PC-3 (cell line): ENCODE results near the gene NHP2. TPM values are rescaled to one million over a fixed set of nuclear protein-coding genes. Genes with fewer than 3 reads are reported as not detected.

ENCODE experiments used
- ATAC-seq: fragments of 200-7000 bp; cut with Tn5 transposase; 2 replicates; pipeline ENCODE4 v1.9.1; 2020; ENCODE audit warnings: mild to moderate bottlenecking, moderate library complexity
- BruUV-seq: library from RNA; stranded (reverse); fragments of 400-500 nt; replicated peaks from 2 replicates; lab custom pipeline; 2021; lab: Mats Ljungman, UMichigan
- CTCF ChIA-PET: fragments of 300-600 bp; sonication (Branson Sonifier 250); formaldehyde crosslinking; loops from one replicate; lab custom pipeline; 2022; ENCODE audit warnings: antibody characterized with exemption; lab: Charles Lee
- POLR2A ChIA-PET: fragments of 300-600 bp; sonication (Branson Sonifier 250); formaldehyde crosslinking; loops from one replicate; lab custom pipeline; 2022; ENCODE audit warnings: antibody characterized with exemption; ENCODE audit not compliant: unreplicated experiment; lab: Charles Lee
- DNase-seq: peaks from one replicate; pipeline ENCODE4 v3.0.0-alpha.2; 2015
- H2AFZ ChIP-seq: fragments of 300-600 bp; sonication (generic); 2 replicates; pipeline ENCODE4 v1.6.0; 2016; ENCODE audit warnings: antibody characterized with exemption, low read length
- H3F3A ChIP-seq: fragments of 300-600 bp; sonication (generic); one replicate; pipeline ENCODE4 v1.6.0; 2017; ENCODE audit warnings: antibody characterized with exemption, low read length, control low read depth, mild to moderate bottlenecking; ENCODE audit not compliant: unreplicated experiment
- H3K27ac ChIP-seq: fragments of 300-600 bp; sonication (generic); 2 replicates; pipeline ENCODE4 v1.5.1; 2016; ENCODE audit warnings: mild to moderate bottlenecking, low read length
- H3K27me3 ChIP-seq: fragments of 300-600 bp; sonication (generic); 2 replicates; pipeline ENCODE4 v1.6.1; 2016; ENCODE audit warnings: low read length, mixed read lengths
- H3K36me3 ChIP-seq: fragments of 300-600 bp; sonication (generic); 2 replicates; pipeline ENCODE4 v1.6.1; 2016; ENCODE audit warnings: low read depth, mixed run types, low read length, mixed read lengths
- H3K4me1 ChIP-seq: fragments of 300-600 bp; sonication (generic); 2 replicates; pipeline ENCODE4 v1.5.1; 2016; ENCODE audit warnings: low read length; ENCODE audit not compliant: insufficient read depth
- H3K4me2 ChIP-seq: fragments of 300-600 bp; sonication (generic); 2 replicates; pipeline ENCODE4 v1.6.0; 2016; ENCODE audit warnings: low read length
- H3K4me3 ChIP-seq: fragments of 300-600 bp; sonication (generic); 2 replicates; pipeline ENCODE4 v1.5.1; 2016; ENCODE audit warnings: mild to moderate bottlenecking, low read length, mixed read lengths
- H3K79me2 ChIP-seq: fragments of 300-600 bp; sonication (generic); 2 replicates; pipeline ENCODE4 v1.6.1; 2017; ENCODE audit warnings: low read length, mixed read lengths
- H3K9ac ChIP-seq: fragments of 300-600 bp; sonication (generic); 2 replicates; pipeline ENCODE4 v1.6.0; 2016; ENCODE audit warnings: mild to moderate bottlenecking, low read length
- H3K9me2 ChIP-seq: fragments of 300-600 bp; sonication (generic); replicated peaks from 2 replicates; pipeline ENCODE4 v1.6.1; 2016; ENCODE audit warnings: mixed run types, low read length, mixed read lengths
- H3K9me3 ChIP-seq: fragments of 300-600 bp; sonication (generic); 2 replicates; pipeline ENCODE4 v1.6.1; 2016; ENCODE audit warnings: low read length, mixed read lengths
- H4K20me1 ChIP-seq: fragments of 300-600 bp; sonication (generic); 2 replicates; pipeline ENCODE4 v1.6.1; 2016; ENCODE audit warnings: low read length, mixed read lengths
- EZH2 ChIP-seq: fragments of 300-600 bp; sonication (generic); IDR thresholded peaks from one replicate; pipeline ENCODE4 v1.6.1; 2017; ENCODE audit warnings: antibody characterized with exemption, mild to moderate bottlenecking, low read length; ENCODE audit not compliant: unreplicated experiment
- EZH2phosphoT487 ChIP-seq: fragments of 300-600 bp; sonication (generic); IDR thresholded peaks from 2 replicates; pipeline ENCODE4 v1.6.1; 2018; ENCODE audit warnings: mild to moderate bottlenecking, antibody characterized with exemption, low read length, borderline replicate concordance
- intact Hi-C: fragments of 100-400 bp; cut with micrococcal nuclease; formaldehyde crosslinking; loops from 2 replicates; pipeline ENCODE4 v1.9.0; 2023
- total RNA-seq: library from RNA; depleted of rRNA; stranded (reverse); fragments of >200 nt; gene quantifications from 2 replicates; pipeline ENCODE4 v1.2.3, GENCODE V29; 2014
- TF ChIP-seq, protein P1 (sequence below): fragments of 300-600 bp; sonication (generic); conservative IDR thresholded peaks from 2 replicates; pipeline ENCODE4 v1.5.1; 2017; ENCODE audit warnings: antibody characterized with exemption, low read depth, mild to moderate bottlenecking, low read length

NHP2 gene
- total RNA-seq, 1 experiment from 2014 or later, result 649 TPM

DNA sequence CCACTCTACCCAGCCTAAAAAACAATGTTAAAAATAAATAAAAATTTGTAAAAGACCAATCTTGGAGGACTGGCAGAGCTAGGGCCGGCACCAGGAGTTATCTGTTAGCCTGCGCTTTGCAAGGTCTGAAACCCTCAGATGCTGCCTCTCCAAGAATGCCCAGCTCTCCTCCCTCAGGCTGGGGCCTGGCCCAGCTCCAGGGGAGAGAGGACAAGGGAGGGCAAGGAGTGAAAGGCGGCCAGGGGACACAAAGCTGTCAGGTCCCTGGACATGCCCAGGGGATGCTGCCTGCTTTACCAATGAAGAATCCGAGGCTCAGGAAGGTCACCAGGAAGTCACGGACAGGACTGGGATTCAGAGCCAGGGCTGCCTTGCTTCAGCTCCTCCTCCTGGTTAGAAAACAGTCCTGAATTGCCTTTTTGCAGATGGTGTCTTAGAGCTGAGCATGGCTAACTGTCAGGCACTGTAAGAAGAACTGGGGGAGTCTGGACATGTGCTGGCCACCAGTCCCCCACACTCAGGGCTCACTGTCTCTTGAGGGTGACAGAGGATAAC, 45.9 kb downstream of the NHP2 start:
- H3K9me3 ChIP-seq, result no peaks in the 10 kb centered on the region
- CTCF ChIA-PET, result no interaction called here
- BruUV-seq, result no TSS peak
- no peak overlapping the region for H3K4me3 ChIP-seq
- H3K9me2 ChIP-seq, result no peaks in the 10 kb centered on the region
- no peak overlapping the region for H3K27ac ChIP-seq
- no peak overlapping the region for H3K9ac ChIP-seq
- intact Hi-C loops, result no loop called here
- H3K4me1 ChIP-seq, result peaks cover 7% of the 10 kb centered on the region; the same call in 1 of the 2 replicates
- no peak overlapping the region for H3K4me2 ChIP-seq
- TF ChIP-seq EZH2phosphoT487 (no peak), EZH2 (no peak)
- TF ChIP-seq, protein P1, sequence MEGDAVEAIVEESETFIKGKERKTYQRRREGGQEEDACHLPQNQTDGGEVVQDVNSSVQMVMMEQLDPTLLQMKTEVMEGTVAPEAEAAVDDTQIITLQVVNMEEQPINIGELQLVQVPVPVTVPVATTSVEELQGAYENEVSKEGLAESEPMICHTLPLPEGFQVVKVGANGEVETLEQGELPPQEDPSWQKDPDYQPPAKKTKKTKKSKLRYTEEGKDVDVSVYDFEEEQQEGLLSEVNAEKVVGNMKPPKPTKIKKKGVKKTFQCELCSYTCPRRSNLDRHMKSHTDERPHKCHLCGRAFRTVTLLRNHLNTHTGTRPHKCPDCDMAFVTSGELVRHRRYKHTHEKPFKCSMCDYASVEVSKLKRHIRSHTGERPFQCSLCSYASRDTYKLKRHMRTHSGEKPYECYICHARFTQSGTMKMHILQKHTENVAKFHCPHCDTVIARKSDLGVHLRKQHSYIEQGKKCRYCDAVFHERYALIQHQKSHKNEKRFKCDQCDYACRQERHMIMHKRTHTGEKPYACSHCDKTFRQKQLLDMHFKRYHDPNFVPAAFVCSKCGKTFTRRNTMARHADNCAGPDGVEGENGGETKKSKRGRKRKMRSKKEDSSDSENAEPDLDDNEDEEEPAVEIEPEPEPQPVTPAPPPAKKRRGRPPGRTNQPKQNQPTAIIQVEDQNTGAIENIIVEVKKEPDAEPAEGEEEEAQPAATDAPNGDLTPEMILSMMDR, result no peak
- ATAC-seq (no peak), DNase-seq (no peak)
- H4K20me1 ChIP-seq, result no peaks in the 10 kb centered on the region
- H3K27me3 ChIP-seq, result peaks cover 14% of the 10 kb centered on the region
- no peaks in the 10 kb centered on the region for H3K36me3 ChIP-seq
- no peak overlapping the region for H2AFZ ChIP-seq
- POLR2A ChIA-PET, result no interaction called here
- H3F3A ChIP-seq, result no peaks in the 10 kb centered on the region
- no peaks in the 10 kb centered on the region for H3K79me2 ChIP-seq

DNA sequence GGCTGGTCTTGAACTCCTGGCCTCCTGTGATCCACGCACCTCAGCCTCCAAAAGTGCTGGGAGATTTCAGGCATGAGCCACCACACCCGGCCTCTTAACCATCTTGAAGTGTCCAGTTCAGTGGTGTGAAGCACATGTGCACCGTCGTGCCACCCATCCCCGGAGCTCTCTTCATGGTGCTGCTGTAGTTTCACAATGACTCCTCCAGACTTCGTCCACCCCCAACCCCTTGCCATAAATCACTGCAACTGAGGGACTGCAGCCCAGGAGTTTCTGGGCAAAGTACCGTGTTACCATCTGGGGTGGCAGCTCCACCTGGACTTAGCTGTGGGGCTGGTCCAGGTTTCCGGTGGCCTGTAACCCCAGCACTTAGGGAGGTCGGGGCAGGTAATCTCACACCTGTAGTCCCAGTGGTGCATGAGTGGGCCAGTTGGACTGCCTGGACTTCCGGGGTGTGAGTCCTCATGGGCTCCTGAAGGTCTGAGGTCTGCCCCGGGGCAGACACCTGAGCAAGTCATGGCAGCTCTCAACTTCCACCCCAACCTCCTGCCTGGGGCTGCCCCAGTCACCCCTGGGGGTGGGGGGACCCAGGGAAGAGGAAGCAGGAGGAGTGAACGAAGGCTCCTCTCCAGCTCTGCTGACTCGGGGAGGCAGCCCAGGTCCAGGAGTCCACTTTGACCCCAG, 47.0 kb downstream of the NHP2 start:
- Histone ChIP-seq H3K4me3 (no peak overlapping the region), H3F3A (no peaks in the 10 kb centered on the region), H3K27me3 (peaks cover 4% of the 10 kb centered on the region; the same call in 1 of the 2 replicates), H3K9me3 (no peaks in the 10 kb centered on the region), H3K9me2 (no peaks in the 10 kb centered on the region), H3K36me3 (no peaks in the 10 kb centered on the region), H3K27ac (no peak overlapping the region), H4K20me1 (no peaks in the 10 kb centered on the region), H3K9ac (no peak overlapping the region), H2AFZ (no peak overlapping the region), H3K4me2 (no peak overlapping the region), H3K79me2 (no peaks in the 10 kb centered on the region), H3K4me1 (peaks cover 7% of the 10 kb centered on the region; the same call in 1 of the 2 replicates)
- TF ChIP-seq EZH2phosphoT487, result no peak
- TF ChIP-seq, protein P1, result no peak
- no peak for TF ChIP-seq EZH2
- intact Hi-C loops, result no loop called here
- DNase-seq, result no peak
- no TSS peak for BruUV-seq
- CTCF ChIA-PET, result no interaction called here
- no peak for ATAC-seq
- POLR2A ChIA-PET, result no interaction called here

DNA sequence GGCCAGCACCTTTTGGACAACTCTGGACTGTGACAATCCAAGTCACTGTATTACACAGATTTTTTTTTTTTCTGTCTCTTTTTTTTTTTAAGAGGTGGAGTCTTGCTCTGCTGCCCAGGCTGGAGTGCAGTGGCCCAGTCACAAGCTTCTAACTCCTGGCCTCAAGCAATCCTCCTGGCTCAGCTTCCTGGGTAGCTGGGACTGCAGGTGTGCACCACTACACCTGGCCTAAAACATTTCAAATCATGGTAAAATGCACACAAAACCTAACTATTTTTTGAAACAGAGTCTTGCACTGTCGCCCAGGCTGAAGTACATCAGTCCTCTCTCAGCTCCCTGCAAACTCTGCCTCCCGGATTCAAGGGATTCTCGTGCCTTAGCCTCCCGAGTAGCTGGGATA, 47.6 kb downstream of the NHP2 start:
- H3K79me2 ChIP-seq, result no peaks in the 10 kb centered on the region
- peaks cover 7% of the 10 kb centered on the region; the same call in 1 of the 2 replicates for H3K4me1 ChIP-seq
- H2AFZ ChIP-seq, result no peak overlapping the region
- H3K27me3 ChIP-seq, result peaks cover 3% of the 10 kb centered on the region; the same call in 1 of the 2 replicates
- no peak overlapping the region for H3K27ac ChIP-seq
- TF ChIP-seq EZH2 (no peak), EZH2phosphoT487 (no peak)
- TF ChIP-seq, protein P1, result no peak
- no peaks in the 10 kb centered on the region for H3F3A ChIP-seq
- BruUV-seq, result no TSS peak
- no peak for ATAC-seq
- intact Hi-C loops, result no loop called here
- no peak overlapping the region for H3K4me3 ChIP-seq
- no peaks in the 10 kb centered on the region for H3K9me3 ChIP-seq
- no peaks in the 10 kb centered on the region for H3K9me2 ChIP-seq
- H3K9ac ChIP-seq, result no peak overlapping the region
- H3K4me2 ChIP-seq, result no peak overlapping the region
- H4K20me1 ChIP-seq, result no peaks in the 10 kb centered on the region
- no peak for DNase-seq
- no peaks in the 10 kb centered on the region for H3K36me3 ChIP-seq
- ChIA-PET POLR2A (no interaction called here), CTCF (no interaction called here)
